ENCODE data around the gene DUSP9. TPM values are rescaled to one million over a fixed set of nuclear protein-coding genes. Genes with fewer than 3 reads are reported as not detected.

The DUSP9 gene
- total and polyA plus RNA-seq, 2 donors (not counting 3 experiments of a cell fraction or from before 2014, with no cell fraction given): 0.04 TPM; not detected in 1

- Histone ChIP-seq H3K27ac (ENCODE audit: insufficient read depth, low read depth, low read length) (no peak overlapping the region), H3K4me3 (replicated peaks in 1 of 3; ENCODE audit: insufficient read depth in 1 of 3, low read depth in 1 of 3, low read length in 3 of 3) (no peak overlapping the region), H3K4me2 (ENCODE audit: insufficient read depth, low read length) (no peak overlapping the region), H4K20me1 (replicated peaks; ENCODE audit: control insufficient read depth, extremely low read depth, insufficient read depth, low read length) (no peaks in the 10 kb centered on the region), H3K9me3 (replicated peaks; ENCODE audit: control insufficient read depth, insufficient read depth, low read length) (no peaks in the 10 kb centered on the region), H2AFZ (ENCODE audit: low read depth, low read length) (no peak overlapping the region), H3K36me3 (ENCODE audit: control insufficient read depth in 2 of 2, extremely low read depth in 1 of 2, insufficient read depth in 2 of 2, low read length in 2 of 2) (no peaks in the 10 kb centered on the region), H3K9me1 (replicated peaks; ENCODE audit: control insufficient read depth, extremely low read depth, insufficient read depth, low read length) (no peaks in the 10 kb centered on the region), H3K27me3 (ENCODE audit: control insufficient read depth in 2 of 2, insufficient read depth in 2 of 2, low read length in 2 of 2) (peaks cover 34 to 38% of the 10 kb centered on the region in 2 experiments), H3K9ac (replicated peaks; ENCODE audit: extremely low read depth, insufficient read depth, low read length) (no peak overlapping the region), H3K4me1 (ENCODE audit: control insufficient read depth, extremely low read depth, insufficient read depth, low read length) (no peaks in the 10 kb centered on the region), H3K79me2 (ENCODE audit: control insufficient read depth, insufficient read depth, low read length) (no peaks in the 10 kb centered on the region)
- dilution Hi-C loops (cut with MboI; ENCODE audit: extremely low pct_ligation_motif_present, low sequenced_read_pairs): no loop called here
- POLR2A ChIA-PET: no interaction called here
- BruUV-seq (replicated peaks): no TSS peak
- DNase-seq (ENCODE audit: low read depth, low spot score) (no peak), FAIRE-seq (peak; percentile 55)
- CTCF ChIA-PET: interaction anchor here (0.8 to 2.7 kb wide), 5 partner anchors 18 to 188 kb away, joined by 3 to 12 read pairs (median 3); no protein-coding TSS in a partner anchor
- intact Hi-C loops (cut with micrococcal nuclease): loop anchor here (1.0 kb wide), 1 partner anchor 110 kb away; no protein-coding TSS in a partner anchor
- TF ChIP-seq EZH2 (IDR thresholded peaks at IDR 0.05; ENCODE audit: borderline replicate concordance, low read depth, low read length, severe bottlenecking) (no peak), CTCF (IDR thresholded peaks at IDR 0.05; ENCODE audit: extremely low read depth in 1 of 2, insufficient read depth in 1 of 2, low read depth in 1 of 2, low read length in 2 of 2) (peak; percentile 19 to 51)
Observed at GRCh38 chrX:153649178-153649914, 2.3 kb downstream of the DUSP9 start.
